Activated T-helper 17 cell treated with anti-CD3 and anti-CD28 coated beads, Interleukin-2, amount 50 U/mL, for 72 hours (primary cell): Measurements from ENCODE around the gene LILRB2. TPM values are rescaled to one million over a fixed set of nuclear protein-coding genes. Genes with fewer than 3 reads are reported as not detected.
"Not testable (repeated sequence)": the region's sequence is repeated elsewhere in the genome, so short reads cannot be mapped to it uniquely, and the experiment has no call there.

Experiments
- ATAC-seq: fragments of 150-1000 bp; cut with Tn5 transposase; replicated peaks from 2 replicates; pipeline ENCODE4 v1.10.0; 2021; ENCODE audit warnings: mild to moderate bottlenecking, moderate library complexity
- H3K27ac Mint-ChIP-seq: one replicate; pipeline ENCODE4 v1.8.0; 2022; ENCODE audit warnings: mixed read lengths
- H3K27me3 Mint-ChIP-seq: one replicate; pipeline ENCODE4 v1.8.0; 2022; ENCODE audit warnings: mixed read lengths
- H3K36me3 Mint-ChIP-seq: one replicate; pipeline ENCODE4 v1.8.0; 2022; ENCODE audit warnings: low read depth, mild to moderate bottlenecking, mixed read lengths
- H3K4me1 Mint-ChIP-seq: one replicate; pipeline ENCODE4 v1.8.0; 2022; ENCODE audit warnings: mixed read lengths
- H3K4me3 Mint-ChIP-seq: one replicate; pipeline ENCODE4 v1.8.0; 2022; ENCODE audit warnings: mild to moderate bottlenecking, mixed read lengths
- H3K9me3 Mint-ChIP-seq: one replicate; pipeline ENCODE4 v1.8.0; 2022; ENCODE audit warnings: mixed read lengths
- total RNA-seq, 2 donors: library from RNA; stranded (reverse); gene quantifications; one replicate each; pipeline ENCODE4 v1.2.3, GENCODE V29; 2022

LILRB2 gene
- total RNA-seq, 2 donors from 2014 or later = not detected

GRCh38 chr19:54287456-54287855 lies 6.5 kb upstream of the LILRB2 start:
- Mint-ChIP-seq H3K36me3 (no peaks in the 10 kb centered on the region), H3K27me3 (peaks cover 18% of the 10 kb centered on the region), H3K4me1 (no peaks in the 10 kb centered on the region), H3K27ac (no peak overlapping the region), H3K9me3 (no peaks in the 10 kb centered on the region), H3K4me3 (no peak overlapping the region)
- ATAC-seq = no peak

- not testable (repeated sequence) for H3K9me3 Mint-ChIP-seq, ATAC-seq, H3K36me3 Mint-ChIP-seq, H3K4me1 Mint-ChIP-seq, H3K4me3 Mint-ChIP-seq, H3K27ac Mint-ChIP-seq
- peaks cover 26% of the 10 kb centered on the region for H3K27me3 Mint-ChIP-seq
Observed at GRCh38 chr19:54286283-54286682, 5.4 kb upstream of the LILRB2 start.

- peaks cover 34% of the 10 kb centered on the region for H3K27me3 Mint-ChIP-seq
Observed at GRCh38 chr19:54285427-54286056, 4.6 kb upstream of the LILRB2 start.

GRCh38 chr19:54282686-54283470 lies 2.0 kb upstream of the LILRB2 start:
- no peak for ATAC-seq
- Mint-ChIP-seq H3K9me3 (no peaks in the 10 kb centered on the region), H3K36me3 (no peaks in the 10 kb centered on the region), H3K27ac (no peak overlapping the region), H3K27me3 (peaks cover 40% of the 10 kb centered on the region), H3K4me1 (no peaks in the 10 kb centered on the region), H3K4me3 (no peak overlapping the region)

More at GRCh38 chr19:54285427-54286056, 4.6 kb upstream of the LILRB2 start:
- not testable (repeated sequence) for H3K36me3 Mint-ChIP-seq, ATAC-seq, H3K27ac Mint-ChIP-seq, H3K9me3 Mint-ChIP-seq, H3K4me1 Mint-ChIP-seq, H3K4me3 Mint-ChIP-seq

GRCh38 chr19:54281729-54282075 lies 792 bp upstream of the LILRB2 start:
- not testable (repeated sequence) for H3K9me3 Mint-ChIP-seq, H3K4me1 Mint-ChIP-seq, ATAC-seq, H3K36me3 Mint-ChIP-seq, H3K4me3 Mint-ChIP-seq, H3K27ac Mint-ChIP-seq
- H3K27me3 Mint-ChIP-seq = peaks cover 40% of the 10 kb centered on the region

GRCh38 chr19:54280441-54280840 lies 469 bp downstream of the LILRB2 start:
- H3K36me3 Mint-ChIP-seq, H3K4me3 Mint-ChIP-seq, H3K27ac Mint-ChIP-seq, H3K4me1 Mint-ChIP-seq, ATAC-seq, H3K9me3 Mint-ChIP-seq: not testable (repeated sequence)
- H3K27me3 Mint-ChIP-seq = peaks cover 41% of the 10 kb centered on the region

- not testable (repeated sequence) for H3K9me3 Mint-ChIP-seq, H3K4me1 Mint-ChIP-seq, H3K36me3 Mint-ChIP-seq, H3K27ac Mint-ChIP-seq, H3K4me3 Mint-ChIP-seq, ATAC-seq
- H3K27me3 Mint-ChIP-seq = peaks cover 43% of the 10 kb centered on the region
Observed at GRCh38 chr19:54280025-54280424, 885 bp downstream of the LILRB2 start.

GRCh38 chr19:54279406-54279962 lies 1.4 kb downstream of the LILRB2 start:
- no peaks in the 10 kb centered on the region for H3K4me1 Mint-ChIP-seq
- H3K27ac Mint-ChIP-seq = no peak overlapping the region
- H3K4me3 Mint-ChIP-seq = no peak overlapping the region
- H3K36me3 Mint-ChIP-seq = no peaks in the 10 kb centered on the region
- no peak for ATAC-seq
- peaks cover 38% of the 10 kb centered on the region for H3K27me3 Mint-ChIP-seq
- H3K9me3 Mint-ChIP-seq = no peaks in the 10 kb centered on the region

GRCh38 chr19:54278571-54279195 lies 2.2 kb downstream of the LILRB2 start:
- H3K36me3 Mint-ChIP-seq, ATAC-seq, H3K4me3 Mint-ChIP-seq, H3K27ac Mint-ChIP-seq, H3K9me3 Mint-ChIP-seq, H3K4me1 Mint-ChIP-seq: not testable (repeated sequence)
- H3K27me3 Mint-ChIP-seq = peaks cover 46% of the 10 kb centered on the region

GRCh38 chr19:54278056-54278455 lies 2.9 kb downstream of the LILRB2 start:
- not testable (repeated sequence) for H3K4me1 Mint-ChIP-seq, H3K36me3 Mint-ChIP-seq
- peaks cover 44% of the 10 kb centered on the region for H3K27me3 Mint-ChIP-seq

GRCh38 chr19:54277111-54277615 lies 3.7 kb downstream of the LILRB2 start:
- not testable (repeated sequence) for H3K9me3 Mint-ChIP-seq, H3K27ac Mint-ChIP-seq, H3K4me1 Mint-ChIP-seq, H3K36me3 Mint-ChIP-seq, ATAC-seq, H3K4me3 Mint-ChIP-seq
- H3K27me3 Mint-ChIP-seq = peaks cover 41% of the 10 kb centered on the region

More at GRCh38 chr19:54278056-54278455, 2.9 kb downstream of the LILRB2 start:
- H3K4me3 Mint-ChIP-seq, ATAC-seq, H3K27ac Mint-ChIP-seq, H3K9me3 Mint-ChIP-seq: not testable (repeated sequence)

- H3K36me3 Mint-ChIP-seq = no peaks in the 10 kb centered on the region
- no peak overlapping the region for H3K27ac Mint-ChIP-seq
- no peak for ATAC-seq
- H3K9me3 Mint-ChIP-seq = no peaks in the 10 kb centered on the region
- H3K27me3 Mint-ChIP-seq = peaks cover 34% of the 10 kb centered on the region
- H3K4me1 Mint-ChIP-seq = peaks cover 7% of the 10 kb centered on the region
- H3K4me3 Mint-ChIP-seq = no peak overlapping the region
Observed at GRCh38 chr19:54275951-54276350, 5.0 kb downstream of the LILRB2 start.

GRCh38 chr19:54274516-54274915 lies 6.4 kb downstream of the LILRB2 start:
- not testable (repeated sequence) for H3K4me1 Mint-ChIP-seq, H3K27ac Mint-ChIP-seq, H3K36me3 Mint-ChIP-seq, H3K9me3 Mint-ChIP-seq, H3K4me3 Mint-ChIP-seq, ATAC-seq
- peaks cover 29% of the 10 kb centered on the region for H3K27me3 Mint-ChIP-seq

GRCh38 chr19:54273821-54274220 lies 7.1 kb downstream of the LILRB2 start:
- Mint-ChIP-seq H3K27ac (no peak overlapping the region), H3K4me1 (peaks cover 7% of the 10 kb centered on the region), H3K36me3 (no peaks in the 10 kb centered on the region), H3K27me3 (peaks cover 28% of the 10 kb centered on the region), H3K9me3 (no peaks in the 10 kb centered on the region), H3K4me3 (no peak overlapping the region)
- peak; percentile 29 for ATAC-seq
